Raji (cell line): ENCODE results near the gene ATCAY.

Experiments used
- POLR2A ChIP-seq: IDR thresholded peaks from 2 replicates; pipeline ENCODE4 v1.6.1; 2011; ENCODE audit warnings: low read depth, low read length, control low read depth; ENCODE audit not compliant: insufficient read depth

Gene ATCAY, protein sequence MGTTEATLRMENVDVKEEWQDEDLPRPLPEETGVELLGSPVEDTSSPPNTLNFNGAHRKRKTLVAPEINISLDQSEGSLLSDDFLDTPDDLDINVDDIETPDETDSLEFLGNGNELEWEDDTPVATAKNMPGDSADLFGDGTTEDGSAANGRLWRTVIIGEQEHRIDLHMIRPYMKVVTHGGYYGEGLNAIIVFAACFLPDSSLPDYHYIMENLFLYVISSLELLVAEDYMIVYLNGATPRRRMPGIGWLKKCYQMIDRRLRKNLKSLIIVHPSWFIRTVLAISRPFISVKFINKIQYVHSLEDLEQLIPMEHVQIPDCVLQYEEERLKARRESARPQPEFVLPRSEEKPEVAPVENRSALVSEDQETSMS

DNA sequence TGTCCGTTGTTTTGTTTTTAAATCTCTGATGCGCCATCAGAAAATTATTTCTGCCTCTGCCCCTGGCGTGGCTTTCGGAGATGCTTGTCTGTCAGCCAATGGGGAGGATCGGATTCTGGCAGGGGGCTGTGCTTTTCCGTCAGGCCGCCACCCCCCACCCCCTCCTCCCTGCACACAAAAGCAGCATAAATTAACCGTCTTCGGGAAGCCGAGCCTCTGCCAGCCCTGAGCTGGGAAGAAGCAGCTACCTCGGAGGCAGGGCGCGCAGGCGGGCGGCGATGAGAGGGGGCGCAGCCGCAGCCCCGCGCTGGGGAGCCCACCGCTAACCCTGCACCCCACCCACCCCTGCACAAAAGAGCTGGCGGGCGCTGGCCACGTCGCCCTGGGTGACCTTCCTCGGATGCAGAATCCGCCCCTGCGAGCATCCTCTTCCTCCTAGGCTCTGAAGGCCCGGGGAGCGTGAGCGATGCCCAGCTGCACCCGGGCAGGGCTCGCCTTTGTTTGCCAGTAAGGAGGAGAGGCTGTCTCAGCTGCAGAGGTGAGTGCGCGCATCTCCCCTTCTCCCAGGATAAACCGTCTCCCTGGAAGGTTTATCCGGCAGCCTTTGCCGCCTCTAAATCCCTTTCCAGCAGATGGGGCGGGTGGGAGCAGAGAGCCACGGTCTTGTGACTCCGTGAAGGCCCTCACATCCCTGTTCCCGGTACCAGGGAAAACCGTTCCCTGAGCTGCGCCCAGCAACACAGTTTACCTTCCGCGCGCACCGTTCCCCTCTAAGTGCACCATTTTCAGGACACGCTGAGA is at the start of gene ATCAY:
ATCAY (plus strand) TSS at position 215 of the 801 bp plus-strand sequence. CDS start 5,083 bp downstream, outside the sequence.
- TF ChIP-seq POLR2A: no peak

DNA sequence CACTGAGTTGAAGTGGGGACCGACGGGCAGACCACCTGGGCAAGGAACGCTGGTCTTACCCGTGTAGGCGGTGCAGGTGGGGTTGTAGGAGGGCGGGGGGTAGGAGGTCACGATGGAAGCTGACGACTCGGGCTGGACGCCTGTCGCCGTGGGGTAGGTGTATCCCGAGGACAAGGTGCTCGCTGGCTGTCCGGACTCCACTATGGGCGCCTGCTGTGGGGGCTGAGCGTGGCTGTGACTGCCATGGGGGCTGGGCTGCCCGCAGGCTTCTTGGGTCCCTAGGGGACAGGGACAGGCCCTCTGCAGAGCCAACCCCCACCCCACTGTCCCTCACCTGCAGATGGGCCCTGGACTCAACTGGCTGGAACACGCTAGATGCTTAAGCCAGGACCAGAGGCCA is 48.9 kb upstream of the ATCAY start:
- no peak for TF ChIP-seq POLR2A

DNA sequence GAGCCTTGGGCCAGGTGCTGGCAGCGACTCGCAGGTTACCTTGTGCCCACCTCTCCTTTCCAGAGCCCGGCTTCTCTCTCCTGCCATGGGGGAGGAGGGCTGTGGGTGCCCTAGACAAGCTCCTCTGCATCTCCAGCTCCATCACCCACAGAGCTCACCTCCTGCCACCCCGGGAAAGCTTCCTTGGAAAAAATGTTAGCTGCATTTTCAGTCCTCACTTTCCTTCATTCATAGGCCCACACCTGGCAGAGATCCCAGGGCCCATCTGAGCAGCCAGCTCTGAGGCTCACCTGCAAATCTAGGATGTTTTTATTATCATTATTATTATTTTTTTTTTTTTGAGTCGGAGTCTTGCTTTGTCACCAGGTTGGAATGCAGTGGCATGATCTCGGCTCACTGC is 48.5 kb upstream of the ATCAY start:
- no peak for TF ChIP-seq POLR2A

DNA sequence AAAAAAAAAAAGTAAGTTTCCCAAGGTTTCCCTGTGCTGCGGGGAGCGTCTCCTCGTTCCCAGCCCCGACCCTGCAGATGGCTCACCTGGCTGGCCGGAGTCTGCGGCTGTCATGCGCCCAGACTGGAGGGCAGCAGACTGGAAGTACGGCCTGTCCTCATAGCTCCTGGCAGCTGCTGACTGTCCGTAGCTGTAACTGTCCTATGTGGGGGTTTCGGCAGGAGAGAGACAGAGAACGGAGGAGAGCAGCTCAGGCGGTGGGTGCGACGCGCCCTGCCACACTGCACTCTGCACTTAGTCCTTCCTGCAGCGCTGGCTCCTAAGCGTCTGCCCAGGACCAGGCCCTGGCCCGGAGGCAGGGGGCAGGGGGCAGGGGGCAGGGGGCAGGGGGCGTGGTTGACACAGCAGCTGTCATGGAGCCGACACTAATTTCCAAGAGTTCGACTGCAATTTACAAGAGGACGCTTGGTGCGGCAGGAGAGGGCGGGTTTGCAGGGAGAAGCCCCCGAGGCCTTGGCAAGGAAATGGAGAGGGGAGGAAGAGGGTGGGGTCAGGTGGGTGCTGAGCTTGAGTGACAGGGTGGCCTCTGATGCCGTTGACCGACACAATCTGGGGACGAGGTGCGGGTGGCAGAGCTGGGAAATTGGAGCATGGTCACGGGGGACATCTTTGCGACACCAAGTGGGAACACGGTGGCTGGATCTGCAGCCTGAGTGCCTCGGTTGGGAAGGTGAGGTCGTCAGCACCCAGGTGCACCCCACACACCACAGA is 46.7 kb upstream of the ATCAY start:
- no peak for TF ChIP-seq POLR2A

DNA sequence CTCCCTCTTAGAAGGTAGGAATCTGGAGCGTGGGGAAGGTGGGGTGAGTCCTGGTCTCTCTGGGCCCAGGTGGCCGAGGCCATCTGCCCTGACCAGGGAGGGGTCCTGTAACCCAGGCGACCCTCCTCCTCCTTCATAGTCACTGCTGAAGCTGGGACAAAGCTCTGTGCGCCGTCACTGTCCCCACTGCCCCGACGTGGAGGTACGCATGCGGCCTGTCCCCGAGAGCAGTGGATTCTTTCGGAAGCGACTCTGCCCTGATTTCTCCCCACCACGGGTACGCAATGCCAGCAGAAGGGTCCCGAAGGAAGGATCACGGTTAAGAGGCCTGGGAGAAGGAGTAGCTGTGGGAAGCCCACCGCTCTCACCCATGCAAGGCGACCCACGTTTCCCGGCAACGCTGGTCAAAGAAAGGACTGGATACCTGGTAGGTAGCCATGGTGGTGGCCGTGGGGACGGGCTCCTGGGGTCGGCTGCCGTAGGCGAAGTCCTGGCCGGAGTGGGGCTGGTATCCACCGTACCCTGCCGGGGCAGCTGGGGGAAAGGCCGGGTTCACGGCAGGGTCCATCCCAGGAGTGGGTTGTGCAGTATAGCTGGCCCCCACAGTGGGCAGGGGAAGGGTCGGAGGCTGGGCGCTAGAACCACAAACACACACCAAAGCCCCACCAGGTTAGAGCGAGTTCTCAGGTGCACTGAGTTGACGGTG is 46.0 kb upstream of the ATCAY start:
- TF ChIP-seq POLR2A: no peak

DNA sequence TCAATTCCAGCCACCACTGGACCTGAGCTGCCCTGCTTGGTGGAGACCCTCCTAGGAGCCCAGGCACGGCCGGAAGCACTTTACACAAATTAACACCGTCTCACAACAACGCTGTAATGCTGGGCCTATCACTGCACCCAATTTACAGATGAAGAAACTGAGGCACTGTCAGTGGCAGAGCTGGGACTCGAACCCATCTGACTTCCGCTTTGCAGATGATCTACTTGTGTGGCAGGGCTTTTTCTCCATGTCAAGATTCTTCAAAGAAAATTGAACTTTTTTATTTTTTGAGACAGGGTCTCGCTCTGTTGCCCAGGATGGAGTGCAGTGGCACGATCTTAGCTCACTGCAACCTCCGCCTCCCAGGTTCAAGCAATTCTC is 45.4 kb upstream of the ATCAY start:
- no peak for TF ChIP-seq POLR2A

DNA sequence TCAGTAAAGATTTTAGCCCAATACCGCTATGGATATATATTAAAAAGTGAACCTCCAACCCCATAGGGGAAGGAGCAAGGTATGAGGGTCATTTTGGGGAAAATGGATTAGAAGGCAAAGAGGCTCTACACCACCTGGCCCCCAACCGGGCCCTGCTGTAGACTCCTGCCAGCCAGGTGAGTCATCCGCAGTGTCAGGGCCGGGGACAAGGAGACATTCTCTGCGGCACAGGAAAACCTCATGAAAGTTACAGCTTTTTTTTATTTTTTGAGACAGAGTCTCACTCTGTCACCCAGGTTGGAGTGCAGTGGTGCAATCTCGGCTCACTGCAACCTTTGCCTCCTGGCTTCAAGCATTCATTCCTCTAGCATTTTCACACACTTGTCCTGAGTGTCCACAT is 43.6 kb upstream of the ATCAY start:
- TF ChIP-seq POLR2A: no peak

DNA sequence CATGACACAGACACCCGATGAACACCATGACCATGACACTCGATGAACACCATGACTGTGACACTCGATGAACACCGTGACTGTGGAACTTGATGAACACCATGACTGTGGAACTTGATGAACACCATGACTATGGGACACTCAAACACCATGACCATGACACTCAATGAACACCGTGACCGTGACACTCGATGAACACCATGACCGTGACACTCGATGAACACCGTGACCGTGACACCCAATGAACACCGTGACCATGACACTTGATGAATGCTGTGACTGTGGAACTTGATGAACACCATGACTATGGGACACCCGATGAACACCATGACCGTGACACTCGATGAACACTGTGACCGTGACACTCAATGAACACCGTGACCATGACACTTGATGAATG is 43.2 kb upstream of the ATCAY start:
- no peak for TF ChIP-seq POLR2A

DNA sequence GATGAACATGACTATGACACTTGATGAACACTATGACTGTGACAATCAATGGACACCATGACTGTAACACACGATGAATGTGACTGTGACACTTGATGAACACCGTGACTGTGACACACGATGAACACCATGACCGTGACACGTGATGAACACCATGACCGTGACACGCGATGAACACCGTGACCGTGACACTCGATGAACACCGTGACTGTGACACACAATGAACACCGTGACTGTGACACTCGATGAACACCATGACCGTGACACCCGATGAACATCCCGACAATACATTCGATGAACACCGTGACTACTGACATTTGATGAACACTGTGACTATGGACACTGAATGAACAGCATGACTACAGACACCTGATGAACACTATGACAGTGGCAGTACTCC is 42.6 kb upstream of the ATCAY start:
- TF ChIP-seq POLR2A: no peak

DNA sequence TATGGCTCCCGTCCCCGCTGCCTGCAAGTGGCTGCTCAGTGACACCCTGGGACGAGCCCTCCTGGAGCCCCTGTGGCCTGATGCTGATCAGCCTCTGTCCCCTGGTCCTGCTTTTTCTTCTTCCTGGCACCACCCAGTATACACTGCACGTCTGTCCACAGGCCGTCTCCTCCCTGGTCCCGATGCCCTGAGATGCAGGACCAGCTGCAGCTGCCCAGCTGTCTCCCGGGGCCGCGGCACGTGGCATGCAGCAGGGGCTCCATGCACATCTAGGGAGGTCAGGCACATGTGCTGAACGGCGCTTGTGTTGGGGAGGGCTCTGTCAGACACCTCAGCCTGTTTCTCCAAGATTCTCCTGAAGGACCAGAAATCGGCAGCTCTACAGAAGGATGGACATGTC is 41.8 kb upstream of the ATCAY start:
- no peak for TF ChIP-seq POLR2A

DNA sequence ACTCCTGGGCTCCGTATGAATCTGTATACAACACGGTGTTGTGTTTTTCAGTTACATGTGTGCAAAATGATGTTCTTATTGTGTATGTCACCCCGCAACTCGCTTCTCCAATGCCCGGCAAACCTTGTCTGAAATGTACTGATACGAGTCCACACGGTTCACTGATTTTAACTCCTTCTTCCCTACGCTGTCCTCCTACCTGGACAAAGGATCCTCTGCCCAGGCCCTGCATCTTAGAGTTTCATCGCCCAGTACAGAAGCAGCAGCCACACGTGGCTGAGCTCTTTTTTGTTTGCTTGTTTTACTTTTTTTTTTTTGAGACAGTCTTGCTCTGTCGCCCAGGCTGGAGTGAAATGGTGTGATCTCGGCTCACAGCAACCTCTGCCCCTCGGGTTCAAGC is 40.5 kb upstream of the ATCAY start:
- no peak for TF ChIP-seq POLR2A

DNA sequence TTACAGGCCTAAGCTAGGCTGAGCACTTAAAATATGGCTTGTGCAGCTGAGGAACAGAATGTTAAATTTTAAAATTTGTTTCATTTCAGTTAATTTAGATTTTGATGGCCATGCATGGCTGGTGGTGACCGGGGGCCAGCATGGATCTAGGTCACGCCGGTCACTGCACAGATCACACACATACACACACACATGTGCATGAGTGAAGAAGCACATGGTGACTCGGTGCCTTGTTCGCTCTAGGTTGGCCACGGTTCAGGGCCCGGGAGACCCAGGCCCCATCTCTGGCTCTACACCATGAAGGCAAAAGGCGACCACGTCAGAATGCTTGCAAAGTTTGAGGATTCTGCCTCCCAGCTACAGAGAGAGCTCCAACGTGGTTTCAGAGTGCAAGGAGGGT is 39.7 kb upstream of the ATCAY start:
- TF ChIP-seq POLR2A: no peak

DNA sequence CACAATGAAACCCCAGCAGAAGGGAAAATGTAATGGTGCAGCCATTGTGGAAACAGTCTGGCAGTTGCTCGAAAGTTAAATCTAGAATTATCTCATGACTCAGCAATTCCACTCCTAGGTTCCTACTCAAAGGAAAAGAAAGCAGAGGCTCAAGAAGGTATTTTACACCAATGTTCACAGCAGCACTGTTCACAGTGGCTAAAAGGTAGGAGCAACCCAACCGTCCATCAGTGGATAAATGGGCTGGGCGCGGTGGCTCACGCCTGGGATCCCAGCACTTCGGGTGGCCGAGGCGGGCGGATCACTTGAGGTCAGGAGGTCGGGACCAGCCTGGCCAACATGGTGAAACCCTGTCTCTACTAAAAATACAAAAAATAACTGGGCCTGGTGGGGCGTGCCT is 37.5 kb upstream of the ATCAY start:
- TF ChIP-seq POLR2A: no peak

DNA sequence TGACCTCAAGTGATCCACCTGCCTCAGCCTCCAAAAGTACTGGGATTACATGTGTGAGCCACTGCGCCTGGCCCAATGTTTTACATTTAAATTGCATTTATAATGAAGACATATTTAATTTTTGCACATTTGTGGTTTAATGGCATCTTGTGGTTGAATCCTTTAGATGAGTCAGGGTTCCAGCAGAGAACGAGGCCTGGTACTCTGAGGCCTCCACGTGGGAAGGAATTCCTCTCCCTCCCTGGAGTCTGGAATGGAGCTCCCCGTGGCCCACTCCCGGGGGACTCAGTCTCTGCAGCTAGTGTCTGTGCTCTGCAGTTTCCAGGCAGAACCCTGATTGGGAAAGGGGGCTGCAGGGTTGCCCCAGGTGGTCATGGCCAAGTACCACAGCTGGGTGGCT is 35.9 kb upstream of the ATCAY start:
- no peak for TF ChIP-seq POLR2A

DNA sequence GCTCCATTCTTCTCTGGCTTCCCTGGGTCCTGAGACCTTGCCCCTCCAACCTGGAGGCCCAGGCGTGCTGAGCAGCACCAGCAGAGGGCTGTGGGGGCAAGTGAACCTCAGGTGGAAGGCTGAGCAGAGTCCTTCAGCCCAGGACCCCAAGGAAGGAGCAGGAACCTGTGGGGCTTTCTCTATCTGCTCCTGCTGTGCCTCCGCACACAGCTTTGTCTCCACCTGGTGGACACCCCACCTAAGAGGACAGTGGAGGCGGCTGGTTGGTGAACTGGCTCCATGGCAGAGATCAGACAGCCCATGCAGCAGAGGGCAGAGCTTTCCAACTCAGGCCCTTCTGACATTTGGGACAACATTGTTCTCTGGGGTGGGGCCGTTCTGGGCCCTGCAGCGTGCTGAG is 31.4 kb upstream of the ATCAY start:
- no peak for TF ChIP-seq POLR2A
